GM20431 (cell line): Measurements from ENCODE around the gene RPS3.
"Not testable (repeated sequence)": the region's sequence is repeated elsewhere in the genome, so short reads cannot be mapped to it uniquely, and the experiment has no call there.

Experiments used
- in situ Hi-C: fragments of 300-500 bp; cut with MseI, MboI; formaldehyde crosslinking; loops from one replicate; pipeline ENCODE4 v1.15.0; 2020; ENCODE audit warnings: low sequenced_read_pairs; ENCODE audit not compliant: unreplicated experiment

The RPS3 gene

GRCh38 chr11:75399344-75400145 is at the start of gene RPS3:
Gene RPS3, plus strand, starts transcription at chr11:75399518. Its CDS starts 30 bp downstream, at chr11:75399548.
- in situ Hi-C loops = no loop called here

GRCh38 chr11:75349521-75350116 is 49.7 kb upstream of the RPS3 start:
- in situ Hi-C loops = no loop called here

- in situ Hi-C loops = no loop called here
Measured at GRCh38 chr11:75350122-75350742, 49.1 kb upstream of the RPS3 start.

GRCh38 chr11:75350743-75351540 is 48.4 kb upstream of the RPS3 start:
- in situ Hi-C loops = no loop called here

- in situ Hi-C loops = no loop called here
Measured at GRCh38 chr11:75351541-75351790, 47.9 kb upstream of the RPS3 start, which contains the start of gene ARRB1. Gene ARRB1, minus strand, starts transcription at chr11:75351661. Its CDS starts 54 bp downstream, at chr11:75351607.

- in situ Hi-C loops = no loop called here
Measured at GRCh38 chr11:75351791-75352587, 47.3 kb upstream of the RPS3 start.

GRCh38 chr11:75352588-75353206 is 46.6 kb upstream of the RPS3 start:
- in situ Hi-C loops = no loop called here

GRCh38 chr11:75355051-75355450 is 44.3 kb upstream of the RPS3 start:
- in situ Hi-C loops = no loop called here

GRCh38 chr11:75356613-75357012 is 42.7 kb upstream of the RPS3 start:
- in situ Hi-C loops = no loop called here

GRCh38 chr11:75362285-75362684 is 37.0 kb upstream of the RPS3 start:
- in situ Hi-C loops = not testable (repeated sequence)

GRCh38 chr11:75365711-75366181 is 33.6 kb upstream of the RPS3 start:
- in situ Hi-C loops = no loop called here

GRCh38 chr11:75366826-75367225 is 32.5 kb upstream of the RPS3 start:
- in situ Hi-C loops = not testable (repeated sequence)

GRCh38 chr11:75369560-75370255 is 29.6 kb upstream of the RPS3 start:
- in situ Hi-C loops = no loop called here

- in situ Hi-C loops = no loop called here
Measured at GRCh38 chr11:75371949-75372876, 27.1 kb upstream of the RPS3 start.

- in situ Hi-C loops = no loop called here
Measured at GRCh38 chr11:75373201-75373600, 26.1 kb upstream of the RPS3 start.

- in situ Hi-C loops = no loop called here
Measured at GRCh38 chr11:75374646-75375045, 24.7 kb upstream of the RPS3 start.

- in situ Hi-C loops = no loop called here
Measured at GRCh38 chr11:75375626-75376025, 23.7 kb upstream of the RPS3 start.

GRCh38 chr11:75376175-75376574 is 23.1 kb upstream of the RPS3 start:
- in situ Hi-C loops = no loop called here
